Left lobe of liver (tissue), 2 donors: ENCODE results near the gene FGR. TPM values are rescaled to one million over a fixed set of nuclear protein-coding genes. Genes with fewer than 3 reads are reported as not detected.

Source experiments
- ATAC-seq: fragments of 200-7000 bp; cut with Tn5 transposase; one replicate; pipeline ENCODE4 v1.9.1; 2020; ENCODE audit warnings: mild to moderate bottlenecking, moderate library complexity
- DNase-seq: peaks from one replicate; pipeline ENCODE4 v3.0.0-alpha.2; 2020; ENCODE audit warnings: low spot score
- total RNA-seq: library from RNA; stranded (reverse); gene quantifications from one replicate; pipeline ENCODE4 v1.2.1, GENCODE V29; 2021
- donor health status: DM: no; HTN: no; CAD: no; lungs with moderate emphysema.
- donor health status: DM: no; HTN: yes; CAD: no.

Gene FGR
- total RNA-seq, 1 donor from 2014 or later = 3.0 TPM

- DNase-seq (peak; percentile 90), ATAC-seq (peak; percentile 73)
These were observed 33.1 kb downstream of the FGR start for GRCh38 chr1:27601771-27602461.

- DNase-seq (peak; percentile 42), ATAC-seq (no peak)
These were observed 33.6 kb downstream of the FGR start for GRCh38 chr1:27601321-27601770.

DNA sequence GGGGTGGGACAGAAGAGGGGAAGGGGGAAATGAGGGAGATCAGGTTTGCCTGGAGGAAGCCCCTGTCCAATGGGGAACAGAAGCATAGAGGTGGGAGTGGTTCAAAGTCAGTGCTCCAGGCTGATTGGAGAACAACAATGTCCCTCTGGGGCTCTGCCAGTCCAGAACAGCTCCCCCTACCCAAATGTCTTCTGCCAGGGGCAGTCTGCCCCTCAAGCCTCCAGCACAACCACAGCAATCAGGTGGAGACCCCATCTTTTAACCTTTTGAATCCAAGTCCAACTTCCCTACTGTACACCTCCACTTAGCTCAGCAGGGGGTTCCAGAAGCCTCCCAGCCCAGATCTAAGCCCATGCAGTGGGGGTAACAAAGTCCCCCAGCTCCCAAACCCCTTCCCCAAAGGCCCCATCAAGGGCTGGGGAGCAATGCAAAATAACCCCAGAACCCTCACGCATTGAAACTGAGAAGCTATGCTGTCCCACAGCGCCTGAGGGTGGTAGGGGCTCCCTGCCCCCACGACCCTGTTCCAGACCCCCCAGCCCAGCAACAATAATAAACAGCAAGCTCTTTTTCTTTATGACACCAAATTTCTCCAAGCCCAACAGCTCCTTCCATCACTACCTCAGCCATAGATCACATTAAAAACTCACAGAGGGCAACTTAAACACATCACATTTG lies 34.3 kb downstream of the FGR start:
- no peak for DNase-seq
- no peak for ATAC-seq

DNA sequence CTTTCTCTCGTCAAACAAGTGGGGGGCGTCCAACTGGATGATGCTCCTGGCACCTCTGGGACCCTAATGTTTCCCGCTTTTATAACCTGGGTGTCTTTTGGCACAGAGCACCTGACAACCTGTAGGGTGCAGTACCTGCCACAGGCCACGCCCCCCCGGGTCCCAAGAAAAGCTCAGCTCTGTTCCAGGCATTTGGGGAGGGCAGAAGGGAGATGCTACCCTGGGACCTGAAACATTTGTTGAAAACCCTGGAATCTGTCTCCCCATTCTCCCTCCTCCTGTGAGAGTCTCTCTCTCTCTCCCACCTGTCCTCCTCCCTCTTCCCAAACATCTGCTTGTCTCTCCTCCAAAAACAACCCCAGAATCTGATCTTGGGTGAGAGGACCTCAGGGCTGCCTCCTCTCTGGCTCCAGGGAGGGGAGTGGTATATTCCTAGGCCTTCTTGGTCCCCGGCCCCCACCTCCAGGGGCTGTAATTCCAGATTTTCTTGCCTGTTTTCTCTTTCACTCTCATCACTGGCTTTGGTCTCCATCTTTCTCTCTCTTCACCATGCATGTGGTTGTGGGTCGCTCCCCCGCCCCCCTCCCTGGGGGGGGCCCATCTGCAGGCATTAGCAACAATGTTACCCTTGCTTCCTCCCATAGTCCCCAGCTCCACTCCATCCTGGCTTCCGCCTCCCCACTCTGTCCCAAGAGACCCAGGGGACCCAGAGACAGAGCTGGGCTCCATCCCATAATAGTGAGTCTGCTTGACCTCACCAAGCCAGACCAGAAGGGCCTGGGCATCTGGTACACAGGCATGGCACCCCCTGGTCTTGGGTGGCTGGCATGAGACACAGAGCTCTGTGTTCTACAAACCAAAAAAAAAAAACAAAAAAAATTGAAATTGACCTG lies 35.1 kb downstream of the FGR start:
- peak; percentile 42 for DNase-seq
- no peak for ATAC-seq

DNA sequence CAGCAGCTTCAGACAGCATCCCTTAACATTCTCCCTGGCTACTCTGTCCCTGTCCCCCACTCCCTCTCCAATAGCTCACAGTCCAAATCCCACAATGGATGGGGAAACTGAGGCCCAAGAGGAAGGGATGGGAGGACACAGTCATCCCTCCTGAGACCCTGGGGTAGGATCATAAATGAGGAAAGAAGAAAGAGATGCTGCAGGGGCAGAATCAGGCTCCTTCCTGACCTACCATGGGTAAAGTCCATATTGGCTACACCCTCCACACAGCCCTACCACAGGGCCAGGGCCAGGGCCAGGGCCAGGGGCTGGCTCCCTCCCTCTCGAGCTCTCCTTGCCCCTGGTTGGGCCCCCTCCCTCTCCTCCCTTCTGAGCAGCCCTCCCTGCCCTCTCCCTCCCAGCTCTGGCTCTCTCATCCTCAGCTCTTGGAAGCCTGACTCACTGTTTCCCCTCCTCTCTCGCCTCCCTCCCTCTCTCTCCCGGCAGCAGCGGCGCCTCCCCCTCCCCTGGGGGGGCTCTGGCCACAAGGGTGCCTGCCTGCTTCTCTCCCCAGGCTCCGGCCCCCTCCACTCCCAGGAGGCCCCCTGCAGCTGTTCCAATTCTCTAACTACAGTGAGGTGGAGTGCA lies 36.0 kb downstream of the FGR start:
- no peak for ATAC-seq
- DNase-seq = peak; percentile 42

DNA sequence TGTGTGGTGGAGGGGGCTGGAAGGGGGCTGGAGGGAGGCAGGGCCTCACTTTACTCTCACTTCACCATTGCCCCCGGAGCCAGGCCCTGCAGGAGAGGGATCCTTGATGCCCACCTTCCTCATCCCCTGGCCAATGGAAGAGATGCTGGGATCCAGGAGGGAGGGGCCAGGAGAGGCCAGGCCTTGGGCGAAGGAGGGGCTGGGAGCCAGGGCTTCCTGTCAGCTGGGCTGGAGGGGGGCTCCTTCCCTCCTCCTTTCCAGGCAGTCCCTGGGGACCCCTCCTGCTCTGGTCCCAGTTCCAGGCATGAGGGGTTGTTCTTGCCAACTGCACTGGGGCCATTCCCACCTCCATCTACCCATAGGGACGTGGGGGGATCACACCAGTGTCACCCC lies 36.7 kb downstream of the FGR start:
- DNase-seq = no peak

DNA sequence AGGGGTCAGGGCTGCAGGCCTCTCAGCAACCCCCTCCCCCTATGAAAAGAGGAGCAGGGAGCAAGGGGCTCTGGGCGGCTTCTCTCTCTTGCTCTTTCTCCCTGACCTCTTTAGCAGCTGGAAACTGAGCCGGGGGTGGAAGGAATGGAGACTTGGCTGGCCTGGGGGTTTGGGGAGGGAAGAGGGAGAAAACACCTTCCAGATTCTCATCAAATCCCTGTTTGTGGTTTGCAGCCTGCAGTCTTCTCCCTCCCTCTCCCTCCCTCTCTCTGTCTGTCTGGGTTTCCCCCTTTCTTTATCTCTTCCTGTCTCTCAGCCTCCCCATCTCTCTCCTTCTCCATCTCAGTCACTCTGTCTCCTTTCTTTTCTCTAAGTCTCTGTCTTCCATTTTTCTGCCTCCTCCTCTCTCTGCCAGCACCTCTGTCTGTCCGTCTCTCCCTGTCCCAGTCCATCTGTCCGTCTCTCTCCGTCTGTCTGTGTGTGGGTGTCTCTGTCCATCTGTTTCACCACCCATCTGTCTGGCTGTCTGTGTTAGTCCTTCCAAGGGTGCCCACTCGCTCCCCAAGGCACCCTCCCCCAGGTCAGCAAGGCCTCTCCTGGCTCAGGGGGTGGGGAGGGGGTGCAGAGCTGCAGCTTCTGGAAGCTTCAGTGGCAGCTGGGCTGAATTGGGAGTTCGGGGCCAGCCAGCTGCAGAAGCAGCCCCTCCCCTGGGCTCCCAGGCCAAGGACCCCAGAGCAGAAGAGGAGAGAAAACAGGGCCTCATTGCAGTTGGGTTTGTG lies 37.3 kb downstream of the FGR start:
- no peak for DNase-seq
- ATAC-seq = no peak

More for the DNA sequence above, 36.7 kb downstream of the FGR start:
- ATAC-seq = no peak

- ATAC-seq (no peak), DNase-seq (no peak)
These were observed 38.0 kb downstream of the FGR start for GRCh38 chr1:27596986-27597385.

DNA sequence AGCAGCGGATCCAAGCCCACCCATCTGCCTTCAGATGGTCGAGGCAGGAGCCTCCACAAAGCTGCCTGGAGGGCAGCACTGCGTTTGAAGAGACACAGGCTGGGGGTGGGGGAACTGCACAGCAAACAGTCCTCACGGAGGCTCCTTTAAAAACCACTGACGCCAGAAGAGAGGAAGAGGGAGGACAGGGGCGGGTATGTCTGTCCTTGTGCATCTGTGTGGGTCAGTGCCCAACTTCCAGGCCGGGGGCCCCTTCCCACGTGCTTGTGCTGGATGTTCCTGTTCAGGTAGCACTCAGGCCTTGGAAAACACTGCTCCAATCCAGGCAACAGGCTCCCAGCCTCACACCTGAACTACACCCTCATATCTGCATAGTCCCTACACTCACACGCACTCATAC lies 38.7 kb downstream of the FGR start:
- DNase-seq = no peak
- ATAC-seq = no peak

DNA sequence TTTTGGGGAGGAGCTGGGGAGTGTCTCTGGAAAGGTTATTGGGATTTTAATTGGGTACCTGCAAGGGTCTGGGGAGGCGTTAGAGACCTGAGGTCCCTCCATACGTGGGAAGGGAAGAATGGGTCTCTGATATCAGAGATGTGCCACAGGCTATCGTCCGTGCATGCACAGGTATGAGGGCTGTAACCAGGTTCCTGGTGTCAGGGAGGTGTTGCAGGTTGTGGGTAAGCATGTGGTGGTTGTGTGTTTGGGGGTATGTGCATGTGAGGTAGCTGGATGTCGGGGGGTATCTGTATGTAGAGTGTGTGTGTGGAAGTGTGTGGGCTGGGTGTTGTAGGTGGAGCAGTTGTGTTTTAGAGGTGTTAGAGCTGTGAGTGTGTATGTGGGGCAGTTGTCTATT lies 39.4 kb downstream of the FGR start:
- DNase-seq (no peak), ATAC-seq (no peak)

DNA sequence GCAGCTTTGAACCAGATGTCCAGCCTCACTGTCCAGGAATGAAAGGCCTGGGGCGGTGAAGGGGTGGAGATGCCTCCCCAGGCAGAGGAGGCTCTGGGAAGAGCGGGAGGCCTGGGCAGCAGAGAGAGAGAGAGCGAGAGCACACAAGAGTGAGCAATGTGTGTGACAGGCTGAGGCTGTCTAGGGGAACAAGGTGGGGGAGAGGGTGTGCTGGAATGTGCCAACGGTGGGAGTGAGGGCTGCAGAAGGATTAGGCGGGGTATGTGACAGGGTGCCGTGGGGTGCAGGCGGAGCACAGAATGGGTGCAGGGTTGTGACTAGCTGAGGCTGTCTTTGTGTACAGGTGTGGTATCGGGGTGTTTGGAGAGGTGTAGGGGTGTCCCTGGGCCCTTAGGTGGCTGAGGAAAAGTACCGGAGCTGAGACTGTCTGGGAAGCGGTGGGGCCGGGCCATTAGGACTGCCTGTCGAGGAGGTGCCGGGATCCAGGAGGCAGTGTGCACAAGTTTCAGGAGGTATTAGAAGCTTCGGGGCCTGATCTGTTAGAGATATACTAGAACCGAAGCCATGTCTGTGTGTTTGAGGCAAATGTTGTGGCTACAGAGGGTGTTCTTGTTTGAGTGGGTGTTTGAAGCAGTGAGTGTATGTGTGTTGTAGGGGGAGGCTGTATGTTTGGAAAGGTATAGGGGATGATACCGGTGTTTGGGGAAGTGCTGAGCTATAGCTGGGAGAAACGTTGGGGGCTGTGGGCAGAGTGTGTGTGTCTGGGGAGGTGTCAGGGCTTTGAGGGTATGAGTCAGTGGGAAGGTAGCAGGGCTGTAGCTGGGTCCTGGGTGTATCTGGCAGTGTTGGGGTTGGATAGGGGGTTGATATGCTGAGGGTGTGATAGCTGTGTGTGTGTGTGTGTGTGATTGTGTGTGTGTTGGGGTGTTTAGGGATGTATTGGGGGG lies 40.1 kb downstream of the FGR start:
- ATAC-seq (no peak), DNase-seq (no peak)

DNA sequence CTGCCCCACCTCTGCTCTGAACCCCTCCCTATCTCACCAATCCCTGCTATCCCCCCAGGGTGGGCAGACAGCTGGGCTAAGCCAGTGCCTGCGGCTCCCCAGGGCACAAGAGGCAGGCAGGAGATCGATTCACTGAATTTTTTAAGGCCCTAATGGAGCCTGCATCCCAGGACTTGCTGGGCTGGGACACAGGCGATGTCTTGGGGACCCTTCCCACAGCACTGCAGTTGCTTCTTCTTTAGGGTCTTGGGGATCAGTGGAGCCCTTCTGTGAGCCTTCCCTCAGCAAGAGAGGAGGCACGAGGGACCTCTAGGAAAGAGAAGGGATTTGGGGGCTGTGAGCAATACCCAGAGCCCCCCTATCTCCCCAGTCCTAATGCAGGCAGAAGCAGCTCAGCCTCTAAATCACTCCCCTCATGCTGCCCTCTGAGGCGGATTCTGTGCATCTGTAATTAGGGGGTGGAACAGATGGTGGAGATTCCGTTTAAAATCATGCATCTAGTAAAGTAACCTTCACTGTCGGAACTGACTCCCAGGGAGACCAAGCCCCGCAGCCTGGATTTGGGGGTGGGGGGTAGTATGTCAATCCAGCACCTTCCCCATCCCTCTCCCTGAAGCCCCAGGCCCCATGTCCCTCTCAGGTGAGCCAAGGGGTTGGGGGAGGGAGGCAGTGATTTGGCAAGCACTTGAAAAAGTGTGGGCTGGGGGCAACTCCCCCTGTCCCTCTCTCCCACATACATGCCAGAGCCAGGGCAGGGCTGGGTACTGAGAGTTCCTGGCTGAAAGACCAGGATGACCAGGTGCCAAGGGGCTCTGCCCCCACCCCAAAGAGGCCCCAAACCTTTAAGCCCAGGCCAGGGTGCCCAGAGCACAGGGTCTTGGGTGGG lies 41.1 kb downstream of the FGR start:
- DNase-seq (no peak), ATAC-seq (no peak)

DNA sequence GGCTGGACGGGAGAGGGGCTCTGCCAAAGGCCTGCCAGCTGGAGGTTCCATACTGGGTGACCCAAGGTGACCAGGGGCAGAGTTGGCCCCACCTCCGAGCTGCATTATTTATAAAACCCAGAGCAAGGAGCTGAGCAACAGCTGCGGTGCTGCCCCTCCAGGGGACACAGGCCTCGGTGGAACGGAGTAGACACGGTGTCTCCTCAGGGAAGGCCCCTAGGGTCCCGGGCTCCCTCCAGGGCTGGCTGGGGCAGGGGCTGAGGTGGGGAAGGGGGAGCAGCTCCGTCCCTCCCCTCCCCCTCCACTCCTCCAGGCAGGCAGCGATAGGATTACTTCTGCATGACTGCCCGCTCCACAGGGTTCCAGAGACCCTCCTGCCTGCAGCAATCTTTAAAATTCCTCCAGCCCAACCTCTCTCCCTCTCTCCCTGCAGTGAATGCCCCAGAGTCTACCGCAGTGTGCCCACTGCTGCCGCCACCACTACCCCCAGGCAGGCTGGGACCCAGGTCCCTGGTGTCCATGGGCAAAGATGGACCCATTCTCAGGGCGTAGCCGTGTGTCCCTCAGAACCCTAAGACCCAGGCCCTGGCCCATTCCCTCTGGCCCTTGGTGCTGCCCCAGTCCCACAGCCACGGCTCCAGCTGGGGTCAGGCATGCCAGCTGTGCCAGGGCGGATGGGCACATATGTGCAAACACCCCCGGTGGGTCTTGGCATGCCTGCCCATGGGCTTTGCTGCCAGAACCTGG lies 41.9 kb downstream of the FGR start:
- DNase-seq (no peak), ATAC-seq (no peak)

- DNase-seq = no peak
- ATAC-seq = no peak
These were observed 42.6 kb downstream of the FGR start for GRCh38 chr1:27592232-27592930.

- no peak for ATAC-seq
- DNase-seq = no peak
These were observed 43.4 kb downstream of the FGR start for GRCh38 chr1:27591622-27592021.

DNA sequence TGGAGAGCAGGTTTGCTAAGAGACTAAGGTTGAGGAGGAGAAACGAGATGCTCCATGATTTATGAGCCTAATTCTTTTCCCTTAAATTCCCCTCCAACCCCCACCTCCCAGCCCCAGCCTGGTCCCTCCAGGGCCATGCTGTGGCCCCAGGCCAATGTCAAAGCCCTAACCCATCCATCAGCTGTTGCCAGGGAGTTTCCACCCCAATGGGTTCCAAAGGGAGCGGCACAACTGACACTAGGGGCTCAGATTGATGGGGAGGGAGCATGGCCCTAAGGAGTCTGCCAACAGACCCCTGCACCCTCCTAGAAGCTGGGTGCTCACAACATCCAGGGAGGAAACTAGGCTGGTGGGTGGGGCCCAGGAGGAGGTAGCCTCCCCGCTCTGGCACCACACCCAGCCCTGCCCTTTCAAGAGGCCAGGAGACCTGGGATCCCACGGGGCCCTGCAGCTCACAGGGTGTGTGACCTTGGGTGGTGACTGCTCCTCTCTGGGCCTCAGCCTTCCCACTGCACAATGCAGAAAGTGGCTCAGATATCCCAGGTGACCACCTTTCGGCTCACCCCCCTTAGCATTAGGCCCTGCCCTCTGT lies 44.0 kb downstream of the FGR start:
- DNase-seq (no peak), ATAC-seq (no peak)
